ENCODE results near the gene CDH24.
A peak's percentile ranks its signal among the peaks of the same experiment; 100 is the strongest.

Gene CDH24

DNA sequence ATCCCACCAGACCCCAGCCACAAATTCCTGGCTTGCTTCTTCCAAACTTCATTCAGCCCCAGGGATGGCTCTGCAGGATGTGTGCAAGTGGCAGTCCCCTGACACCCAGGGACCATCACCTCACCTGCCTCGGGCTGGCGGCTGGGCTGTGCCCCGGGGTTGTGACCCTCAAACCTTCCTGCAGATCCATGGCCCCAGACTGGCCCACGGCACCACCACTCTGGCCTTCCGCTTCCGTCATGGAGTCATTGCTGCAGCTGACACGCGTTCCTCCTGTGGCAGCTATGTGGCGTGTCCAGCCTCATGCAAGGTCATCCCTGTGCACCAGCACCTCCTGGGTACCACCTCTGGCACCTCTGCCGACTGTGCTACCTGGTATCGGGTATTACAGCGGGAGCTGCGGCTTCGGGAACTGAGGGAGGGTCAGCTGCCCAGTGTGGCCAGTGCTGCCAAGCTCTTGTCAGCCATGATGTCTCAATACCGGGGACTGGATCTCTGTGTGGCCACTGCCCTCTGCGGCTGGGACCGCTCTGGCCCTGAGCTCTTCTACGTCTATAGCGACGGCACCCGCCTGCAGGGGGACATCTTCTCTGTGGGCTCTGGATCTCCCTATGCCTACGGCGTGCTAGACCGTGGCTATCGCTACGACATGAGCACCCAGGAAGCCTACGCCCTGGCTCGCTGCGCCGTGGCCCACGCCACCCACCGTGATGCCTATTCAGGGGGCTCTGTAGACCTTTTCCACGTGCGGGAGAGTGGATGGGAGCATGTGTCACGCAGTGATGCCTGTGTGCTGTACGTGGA, 15.0 kb downstream of the CDH24 start, which contains the start of gene PSMB11:
TSS of gene PSMB11 (plus strand) at position 51 of the 804 bp plus-strand sequence. CDS start at position 65, 14 bp downstream.
- TF ChIP-seq, protein P1, sequence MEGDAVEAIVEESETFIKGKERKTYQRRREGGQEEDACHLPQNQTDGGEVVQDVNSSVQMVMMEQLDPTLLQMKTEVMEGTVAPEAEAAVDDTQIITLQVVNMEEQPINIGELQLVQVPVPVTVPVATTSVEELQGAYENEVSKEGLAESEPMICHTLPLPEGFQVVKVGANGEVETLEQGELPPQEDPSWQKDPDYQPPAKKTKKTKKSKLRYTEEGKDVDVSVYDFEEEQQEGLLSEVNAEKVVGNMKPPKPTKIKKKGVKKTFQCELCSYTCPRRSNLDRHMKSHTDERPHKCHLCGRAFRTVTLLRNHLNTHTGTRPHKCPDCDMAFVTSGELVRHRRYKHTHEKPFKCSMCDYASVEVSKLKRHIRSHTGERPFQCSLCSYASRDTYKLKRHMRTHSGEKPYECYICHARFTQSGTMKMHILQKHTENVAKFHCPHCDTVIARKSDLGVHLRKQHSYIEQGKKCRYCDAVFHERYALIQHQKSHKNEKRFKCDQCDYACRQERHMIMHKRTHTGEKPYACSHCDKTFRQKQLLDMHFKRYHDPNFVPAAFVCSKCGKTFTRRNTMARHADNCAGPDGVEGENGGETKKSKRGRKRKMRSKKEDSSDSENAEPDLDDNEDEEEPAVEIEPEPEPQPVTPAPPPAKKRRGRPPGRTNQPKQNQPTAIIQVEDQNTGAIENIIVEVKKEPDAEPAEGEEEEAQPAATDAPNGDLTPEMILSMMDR (IDR thresholded peaks at IDR 0.05; ENCODE audit: insufficient read depth, low read length, missing control alignments): no peak
- ChIA-PET CTCF (interaction anchor here (1.0 to 31.7 kb wide), 6 partner anchors 12 to 56 kb away, joined by 4 to 1423 read pairs (median 14); partner anchors contain the start of genes AJUBA and CDH24), POLR2A (no interaction called here)
- no peak within 1 kb of the TSS for H3K4me3 ChIP-seq (ENCODE audit: low read depth, low read length)
- DNase-seq (ENCODE audit: low read depth, low spot score): no peak

DNA sequence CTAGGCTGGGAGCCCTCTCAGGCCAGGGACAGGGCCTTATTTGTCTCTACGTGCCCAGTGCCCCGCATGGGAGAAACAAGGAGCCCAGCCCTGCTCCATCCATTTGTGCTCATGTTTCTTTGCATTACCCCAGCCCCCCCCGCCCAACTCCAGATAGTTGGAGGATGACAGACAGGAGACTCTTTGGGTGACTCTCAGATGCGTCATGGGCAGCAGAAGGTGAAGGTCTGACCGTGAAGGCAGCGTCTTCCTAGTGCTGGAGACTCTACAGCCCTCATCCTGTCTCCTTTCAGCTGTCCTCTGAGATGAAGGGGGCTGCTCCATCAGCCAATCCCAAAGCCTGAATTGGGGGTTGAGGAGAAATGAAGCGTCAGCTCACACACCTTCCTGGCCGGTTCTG, 15.6 kb downstream of the CDH24 start:
- ChIA-PET CTCF (interaction anchor here (1.0 to 31.7 kb wide), 5 partner anchors 13 to 55 kb away, joined by 4 to 1423 read pairs (median 24); partner anchors contain the start of genes AJUBA and CDH24), POLR2A (no interaction called here)
- no peak for DNase-seq (ENCODE audit: low read depth, low spot score)
- TF ChIP-seq, protein P1 (IDR thresholded peaks at IDR 0.05; ENCODE audit: insufficient read depth, low read length, missing control alignments): no peak
- no peak overlapping the region for H3K4me3 ChIP-seq (ENCODE audit: low read depth, low read length)

DNA sequence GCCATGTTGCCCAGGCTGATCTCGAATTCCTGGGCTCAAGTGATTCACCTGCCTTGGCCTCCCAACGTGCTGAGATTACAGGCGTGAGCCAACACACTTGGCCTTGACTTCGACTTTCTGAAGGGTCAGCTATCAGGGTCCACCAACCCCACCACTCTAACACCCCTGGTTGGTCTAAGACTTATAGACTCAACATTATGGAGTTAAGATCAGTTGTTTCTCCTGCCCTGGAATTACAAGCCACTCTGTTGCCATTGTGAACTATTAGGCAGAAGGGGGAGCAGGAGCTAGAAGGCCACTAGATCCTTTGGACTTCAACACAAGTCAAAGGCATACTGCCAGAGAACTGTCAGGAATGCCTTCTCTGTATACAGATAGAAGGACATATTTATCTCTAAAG, 17.2 kb downstream of the CDH24 start:
- CTCF ChIA-PET: interaction anchor here (0.7 to 31.7 kb wide), 5 partner anchors 16 to 54 kb away, joined by 3 to 1423 read pairs (median 3); partner anchors contain the start of gene AJUBA
- DNase-seq (ENCODE audit: low read depth, low spot score): no peak
- TF ChIP-seq, protein P1 (IDR thresholded peaks at IDR 0.05; ENCODE audit: insufficient read depth, low read length, missing control alignments): no peak
- no peak overlapping the region for H3K4me3 ChIP-seq (ENCODE audit: low read depth, low read length)
- POLR2A ChIA-PET: no interaction called here

DNA sequence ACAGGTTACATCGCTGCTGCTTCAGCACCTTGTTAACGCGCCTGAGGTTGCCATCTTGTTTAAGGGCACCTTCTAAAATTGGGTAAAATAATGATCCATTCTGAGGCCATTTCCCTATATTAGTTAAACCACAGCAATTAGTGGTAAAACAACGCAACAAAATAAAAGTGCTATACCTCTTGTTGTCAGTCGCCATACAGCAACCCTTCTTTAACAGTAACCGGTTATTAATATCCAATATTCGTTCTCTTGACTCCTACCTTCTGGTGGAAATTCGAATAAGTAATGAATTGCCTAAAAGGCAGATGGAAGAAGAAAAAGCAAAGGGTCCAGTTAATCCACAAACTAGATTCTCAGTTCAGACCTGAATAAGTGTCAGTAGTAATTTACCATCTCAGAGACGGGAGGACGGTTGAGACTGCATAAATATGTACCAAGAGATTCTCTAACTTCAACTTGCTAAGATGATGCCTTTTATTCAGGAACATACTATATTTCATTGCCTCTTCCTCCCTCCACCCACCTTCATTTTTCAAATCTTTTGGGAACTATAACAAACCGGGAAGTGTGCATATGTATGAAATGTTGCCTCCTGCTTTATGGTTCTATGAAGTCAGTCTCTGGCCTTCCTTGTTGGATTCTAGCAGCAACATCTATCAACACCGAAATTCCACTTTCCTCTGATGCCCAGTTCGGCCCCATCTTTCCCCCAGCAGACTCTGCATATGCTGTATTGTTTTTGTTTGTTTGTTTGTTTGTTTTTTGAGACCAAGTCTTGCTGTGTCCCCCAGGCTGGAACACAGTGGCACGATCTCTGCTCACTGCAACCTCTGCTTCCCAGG, 21.8 kb downstream of the CDH24 start:
- H3K4me3 ChIP-seq (ENCODE audit: low read depth, low read length): peak overlapping the region; percentile 92
- CTCF ChIA-PET: interaction anchor here (0.6 to 1.5 kb wide), 2 partner anchors 20 to 52 kb away, joined by 3 to 5 read pairs; no protein-coding TSS in a partner anchor
- TF ChIP-seq, protein P1 (IDR thresholded peaks at IDR 0.05; ENCODE audit: insufficient read depth, low read length, missing control alignments): no peak
- POLR2A ChIA-PET: interaction anchor here (1.0 kb wide), 1 partner anchor 28 kb away, joined by 3 read pairs; no protein-coding TSS in a partner anchor
- no peak for DNase-seq (ENCODE audit: low read depth, low spot score)

DNA sequence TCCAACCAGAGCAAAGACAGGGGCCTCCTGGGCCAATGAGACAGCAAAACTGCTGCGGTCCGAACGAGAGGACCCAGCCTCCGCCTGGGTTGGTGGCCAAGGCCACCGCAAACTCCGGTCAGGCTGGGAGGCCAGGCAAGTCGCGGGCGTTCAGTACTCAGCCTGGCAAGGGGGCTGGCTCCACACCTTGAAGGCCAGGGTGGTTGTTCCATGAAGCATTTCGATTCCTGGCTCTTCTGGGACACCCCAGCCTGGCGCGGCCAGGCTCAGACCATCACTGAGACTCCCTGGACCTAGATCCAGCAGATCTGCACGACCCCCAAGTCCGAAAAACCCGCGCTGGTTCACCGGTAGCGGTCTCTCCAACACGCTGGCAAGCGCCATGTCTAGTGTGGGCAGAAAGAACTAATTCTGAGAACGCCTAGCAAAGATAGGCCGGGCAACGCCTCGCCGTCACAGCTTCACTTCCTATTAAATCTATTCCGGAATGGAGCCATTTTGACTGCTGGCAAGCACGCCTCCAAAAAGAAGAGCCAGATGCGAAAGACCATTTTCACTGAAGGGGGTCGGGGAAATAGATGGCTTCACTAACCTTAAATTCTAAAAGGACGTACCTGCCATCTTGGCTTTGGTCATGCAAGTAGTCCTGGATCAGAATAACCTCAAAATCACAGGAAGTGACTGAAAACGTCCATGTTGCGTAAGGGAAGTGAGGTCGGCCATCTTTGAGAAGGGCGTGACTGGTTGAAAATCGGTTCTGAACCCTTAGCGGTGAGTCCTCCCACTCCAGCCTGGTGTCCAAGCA, 22.6 kb downstream of the CDH24 start, which contains the start of gene PSMB5:
TSS of gene PSMB5 (minus strand) at position 403 of the 805 bp plus-strand sequence. CDS start at position 384, 19 bp downstream.
- DNase-seq (ENCODE audit: low read depth, low spot score): peak; percentile 73
- POLR2A ChIA-PET: interaction anchor here (0.6 to 1.0 kb wide), 3 partner anchors 10 to 74 kb away, joined by 3 read pairs; no protein-coding TSS in a partner anchor
- CTCF ChIA-PET: interaction anchor here (0.6 to 2.4 kb wide), 9 partner anchors 10 to 75 kb away, joined by 3 to 16 read pairs (median 4); no protein-coding TSS in a partner anchor
- TF ChIP-seq, protein P1 (IDR thresholded peaks at IDR 0.05; ENCODE audit: insufficient read depth, low read length, missing control alignments): peak; percentile 3
- peak within 1 kb of the TSS; percentile 92 for H3K4me3 ChIP-seq (ENCODE audit: low read depth, low read length)
